T-helper 17 cell (primary cell): ENCODE results near the gene SULT2B1. TPM values are rescaled to one million over a fixed set of nuclear protein-coding genes. Genes with fewer than 3 reads are reported as not detected.

Source experiments
- ATAC-seq: fragments of 150-1000 bp; cut with Tn5 transposase; 2 replicates; pipeline ENCODE4 v1.10.0; 2021; ENCODE audit warnings: mild to moderate bottlenecking, moderate library complexity
- DNase-seq, 3 donors: peaks; one replicate each; pipeline versions ENCODE4 v3.0.0 to v3.0.0-alpha.2; 2020 to 2021
- H3K9me3 ChIP-seq: one replicate; pipeline ENCODE4 v1.7.0; 2013; ENCODE audit warnings: low read length, mild to moderate bottlenecking; ENCODE audit not compliant: control insufficient read depth, poor library complexity, severe bottlenecking
- H3K27ac Mint-ChIP-seq: one replicate; pipeline ENCODE4 v1.8.0; 2022; ENCODE audit warnings: mild to moderate bottlenecking, moderate library complexity, mixed read lengths
- H3K27me3 Mint-ChIP-seq: one replicate; pipeline ENCODE4 v1.8.0; 2022; ENCODE audit warnings: mixed read lengths
- H3K36me3 Mint-ChIP-seq: one replicate; pipeline ENCODE4 v1.8.0; 2022; ENCODE audit warnings: low read depth, mixed read lengths
- H3K4me1 Mint-ChIP-seq: one replicate; pipeline ENCODE4 v1.8.0; 2022; ENCODE audit warnings: mild to moderate bottlenecking, mixed read lengths
- H3K4me3 Mint-ChIP-seq: one replicate; pipeline ENCODE4 v1.8.0; 2022; ENCODE audit warnings: mild to moderate bottlenecking, moderate library complexity, mixed read lengths
- total RNA-seq, 4 donors: library from RNA in 2 of 4; stranded (reverse) in 2 of 4; gene quantifications; one replicate each; pipeline ENCODE4 v1.2.3 and lab custom pipeline; 2022 to 2026

SULT2B1 gene
- total RNA-seq, 2 donors from 2014 or later = not detected

- ATAC-seq (no peak), DNase-seq (peak in 1 of 3 donors; percentile 33)
- Mint-ChIP-seq H3K4me1 (peaks cover 38% of the 10 kb centered on the region), H3K36me3 (peaks cover 3% of the 10 kb centered on the region), H3K4me3 (peak overlapping the region; percentile 99), H3K27ac (peak overlapping the region; percentile 97), H3K27me3 (no peaks in the 10 kb centered on the region)
- no peaks in the 10 kb centered on the region for H3K9me3 ChIP-seq
Measured at GRCh38 chr19:48635966-48636858, 84.2 kb downstream of the SULT2B1 start.

GRCh38 chr19:48636859-48637448, 85.0 kb downstream of the SULT2B1 start, which contains the start of gene DBP:
DBP (minus strand) TSS chr19:48637379; CDS start chr19:48636994, 385 bp downstream.
- H3K36me3 Mint-ChIP-seq = peaks cover 3% of the 10 kb centered on the region
- H3K9me3 ChIP-seq = no peaks in the 10 kb centered on the region
- ATAC-seq (no peak), DNase-seq (peak in 1 of 3 donors; percentile 23)
- no peaks in the 10 kb centered on the region for H3K27me3 Mint-ChIP-seq
- peaks cover 38% of the 10 kb centered on the region for H3K4me1 Mint-ChIP-seq
- peak within 1 kb of the TSS; percentile 97 for H3K27ac Mint-ChIP-seq
- H3K4me3 Mint-ChIP-seq = peak within 1 kb of the TSS; percentile 99

GRCh38 chr19:48637449-48637947, 85.5 kb downstream of the SULT2B1 start:
- no peaks in the 10 kb centered on the region for H3K27me3 Mint-ChIP-seq
- H3K27ac Mint-ChIP-seq = peak overlapping the region; percentile 97
- peak overlapping the region; percentile 99 for H3K4me3 Mint-ChIP-seq
- H3K9me3 ChIP-seq = no peaks in the 10 kb centered on the region
- peak; percentile 97 to 100 (median 98) for DNase-seq
- H3K36me3 Mint-ChIP-seq = peaks cover 3% of the 10 kb centered on the region
- peaks cover 38% of the 10 kb centered on the region for H3K4me1 Mint-ChIP-seq
- ATAC-seq = peak; percentile 77

- Mint-ChIP-seq H3K4me3 (peak overlapping the region; percentile 99), H3K27me3 (no peaks in the 10 kb centered on the region), H3K27ac (peak overlapping the region; percentile 97), H3K36me3 (peaks cover 3% of the 10 kb centered on the region), H3K4me1 (peaks cover 41% of the 10 kb centered on the region)
- ATAC-seq = peak; percentile 50
- peak; percentile 73 to 79 (median 74) for DNase-seq
- no peaks in the 10 kb centered on the region for H3K9me3 ChIP-seq
Measured at GRCh38 chr19:48637948-48638830, 86.2 kb downstream of the SULT2B1 start.

GRCh38 chr19:48638831-48639381, 86.9 kb downstream of the SULT2B1 start:
- H3K36me3 Mint-ChIP-seq = peaks cover 3% of the 10 kb centered on the region
- ATAC-seq = no peak
- H3K4me1 Mint-ChIP-seq = peaks cover 38% of the 10 kb centered on the region
- DNase-seq = no peak
- H3K27ac Mint-ChIP-seq = peak overlapping the region; percentile 97
- H3K9me3 ChIP-seq = no peaks in the 10 kb centered on the region
- no peaks in the 10 kb centered on the region for H3K27me3 Mint-ChIP-seq
- H3K4me3 Mint-ChIP-seq = peak overlapping the region; percentile 99

GRCh38 chr19:48639483-48640375, 87.8 kb downstream of the SULT2B1 start:
- Mint-ChIP-seq H3K4me3 (peak overlapping the region; percentile 52), H3K27me3 (no peaks in the 10 kb centered on the region), H3K27ac (peak overlapping the region; percentile 97), H3K36me3 (peaks cover 3% of the 10 kb centered on the region), H3K4me1 (peaks cover 33% of the 10 kb centered on the region)
- DNase-seq (no peak), ATAC-seq (no peak)
- H3K9me3 ChIP-seq = no peaks in the 10 kb centered on the region

- no peak overlapping the region for H3K27ac Mint-ChIP-seq
- ATAC-seq (no peak), DNase-seq (no peak)
- no peak overlapping the region for H3K4me3 Mint-ChIP-seq
- no peaks in the 10 kb centered on the region for H3K36me3 Mint-ChIP-seq
- H3K4me1 Mint-ChIP-seq = peaks cover 41% of the 10 kb centered on the region
- no peaks in the 10 kb centered on the region for H3K27me3 Mint-ChIP-seq
- H3K9me3 ChIP-seq = no peaks in the 10 kb centered on the region
Measured at GRCh38 chr19:48641850-48642249, 89.9 kb downstream of the SULT2B1 start.

- DNase-seq (no peak), ATAC-seq (no peak)
- Mint-ChIP-seq H3K27me3 (no peaks in the 10 kb centered on the region), H3K4me1 (peaks cover 39% of the 10 kb centered on the region), H3K36me3 (no peaks in the 10 kb centered on the region), H3K4me3 (no peak overlapping the region), H3K27ac (peak overlapping the region; percentile 41)
- no peaks in the 10 kb centered on the region for H3K9me3 ChIP-seq
Measured at GRCh38 chr19:48642862-48643261, 90.9 kb downstream of the SULT2B1 start.

GRCh38 chr19:48644355-48644754, 92.4 kb downstream of the SULT2B1 start:
- DNase-seq (no peak), ATAC-seq (no peak)
- Mint-ChIP-seq H3K27me3 (no peaks in the 10 kb centered on the region), H3K4me1 (peaks cover 32% of the 10 kb centered on the region), H3K36me3 (no peaks in the 10 kb centered on the region), H3K4me3 (peak overlapping the region; percentile 98), H3K27ac (peak overlapping the region; percentile 95)
- H3K9me3 ChIP-seq = no peaks in the 10 kb centered on the region

- Mint-ChIP-seq H3K4me1 (peaks cover 32% of the 10 kb centered on the region), H3K27ac (peak overlapping the region; percentile 95), H3K27me3 (no peaks in the 10 kb centered on the region), H3K36me3 (no peaks in the 10 kb centered on the region), H3K4me3 (peak overlapping the region; percentile 98)
- peak; percentile 70 for ATAC-seq
- DNase-seq = peak; percentile 51 to 62 (median 58)
- no peaks in the 10 kb centered on the region for H3K9me3 ChIP-seq
Measured at GRCh38 chr19:48644839-48645619, 93.1 kb downstream of the SULT2B1 start.

GRCh38 chr19:48645620-48646000, 93.6 kb downstream of the SULT2B1 start:
- no peak for ATAC-seq
- no peaks in the 10 kb centered on the region for H3K36me3 Mint-ChIP-seq
- no peaks in the 10 kb centered on the region for H3K27me3 Mint-ChIP-seq
- no peak for DNase-seq
- H3K4me1 Mint-ChIP-seq = peaks cover 31% of the 10 kb centered on the region
- peak overlapping the region; percentile 95 for H3K27ac Mint-ChIP-seq
- peak overlapping the region; percentile 98 for H3K4me3 Mint-ChIP-seq
- no peaks in the 10 kb centered on the region for H3K9me3 ChIP-seq
